Heart left ventricle (tissue), 13 donors: ENCODE measurements around the gene TNNC1.

Experiments used
- CTCF ChIP-seq, 12 donors: fragments of 200-600 bp; sonication (generic) in 4 of 12; IDR thresholded peaks; one replicate each; pipeline versions ENCODE4 v1.5.0 to v1.8.0; 2018 to 2022; ENCODE audit warnings: antibody characterized with exemption in 12 of 12, mild to moderate bottlenecking in 5 of 12
- POLR2A ChIP-seq, 2 donors: fragments of 450-650 bp; IDR thresholded peaks; one replicate each; pipeline ENCODE4 v1.6.1; 2017; ENCODE audit warnings: antibody characterized with exemption in 2 of 2, mild to moderate bottlenecking in 2 of 2, moderate library complexity in 2 of 2
- donor health status: ischemic (EF 13 %, LVEDD 7.1; RV severe dilation, severe dysfunction).
- donor health status: DM: no; HTN: yes; CAD: no.
- donor health status: DM: no; HTN: no; CAD: no.
- donor health status: ischemic (EF 25% LVEDD 6.9; RV normal size, moderate dysfunction).
- donor health status: ischemic (EF 25% LVEDD 5.7; RV mildly dilated, moderate dysfunction).
- donor health status: ischemic (EF 35%, LVEDD 5.7; RV mildly dilated, moderate dysfunction).
- donor health status: nonischemic (EF 11% LVEDD 7.7; RV severe dilation, severe dysfunction).
- donor health status: DM: yes; HTN: yes; CAD: no.
- donor health status: PGD.
- donor health status: ischemic (EF 29% LVEDD 5.4; RV normal size, mild dysfunction).
- donor health status: nonischemic (EF 23%, LVEDD 6.1; RV moderate dilation, normal function).

- no peak for TF ChIP-seq CTCF (IDR thresholded peaks at IDR 0.05)
- TF ChIP-seq POLR2A (IDR thresholded peaks at IDR 0.05) = no peak
Observed at GRCh38 chr3:52405066-52405465, 48.8 kb downstream of the TNNC1 start.
